Lung (tissue), 12 donors: Measurements from ENCODE around the gene ATG10. TPM values are rescaled to one million over a fixed set of nuclear protein-coding genes. Genes with fewer than 3 reads are reported as not detected.

Source experiments
- ATAC-seq: fragments of 200-7000 bp; cut with Tn5 transposase; one replicate; pipeline ENCODE4 v1.9.1; 2020; ENCODE audit warnings: moderate number of reproducible peaks; ENCODE audit not compliant: insufficient read depth, low FRiP score
- DNase-seq, 3 donors: peaks; one replicate each; pipeline ENCODE4 v3.0.0-alpha.2; 2013 to 2017
- H3K27ac ChIP-seq, 2 donors: one replicate each; pipeline ENCODE4 v1.5.1; 2013; ENCODE audit warnings: mild to moderate bottlenecking in 2 of 2, moderate library complexity in 2 of 2, control low read depth in 1 of 2, inconsistent platforms in 1 of 2, low read depth in 1 of 2, low read length in 1 of 2
- H3K27me3 ChIP-seq, 3 donors: one replicate each; pipeline ENCODE4 v1.5.1; 2013; ENCODE audit warnings: low read length in 2 of 3; ENCODE audit not compliant: control insufficient read depth in 3 of 3, insufficient read depth in 3 of 3
- H3K36me3 ChIP-seq, 4 donors: one replicate each; pipeline ENCODE4 v1.5.1; 2013; ENCODE audit warnings: low read length in 4 of 4, mild to moderate bottlenecking in 1 of 4, moderate library complexity in 1 of 4; ENCODE audit not compliant: control insufficient read depth in 4 of 4, insufficient read depth in 4 of 4
- H3K4me1 ChIP-seq, 5 donors: one replicate each; pipeline ENCODE4 v1.5.1; 2013; ENCODE audit warnings: low read length in 5 of 5, mild to moderate bottlenecking in 2 of 5, moderate library complexity in 1 of 5; ENCODE audit not compliant: control insufficient read depth in 5 of 5, insufficient read depth in 5 of 5
- H3K4me3 ChIP-seq: one replicate; pipeline ENCODE4 v1.5.1; 2013; ENCODE audit warnings: mild to moderate bottlenecking, control low read depth, moderate library complexity
- H3K9ac ChIP-seq, 2 donors: one replicate each; pipeline ENCODE4 v1.5.1; 2013; ENCODE audit warnings: low read length in 2 of 2, control low read depth in 1 of 2; ENCODE audit not compliant: insufficient read depth in 1 of 2
- H3K9me3 ChIP-seq, 4 donors: one replicate each; pipeline ENCODE4 v1.5.1; 2013; ENCODE audit warnings: low read length in 3 of 4, mild to moderate bottlenecking in 1 of 4, moderate library complexity in 1 of 4; ENCODE audit not compliant: control insufficient read depth in 4 of 4, insufficient read depth in 3 of 4
- CTCF ChIP-seq: IDR thresholded peaks from 2 replicates; pipeline ENCODE4 v1.5.1; 2012; ENCODE audit warnings: mild to moderate bottlenecking; ENCODE audit errors: control extremely low read depth, extremely low read depth
- WGBS, 2 donors: extraction: QIAGEN DNeasy Blood & Tissue Kit; methylation state at CpG; one replicate each; pipeline ENCODE4 v1.1.7; 2013; 5-methylcytosine and 5-hydroxymethylcytosine counted together
- polyA plus RNA-seq, 2 donors: library from polyadenylated mRNA; stranded (reverse); fragments of 200-250 nt; gene quantifications; one replicate each; pipeline ENCODE4 v1.2.1, GENCODE V29; 2013
- total RNA-seq, 2 donors: library from RNA; depleted of rRNA in 1 of 2; stranded (reverse); fragments of >200 nt in 1 of 2; gene quantifications; one replicate each; pipeline ENCODE4 v1.2.1, GENCODE V29; 2014 to 2021
- donor health status: control.
- donor health status: control.
- donor health status: Bipolar disorder and iron deficiency.
- donor health status: healthy.
- donor health status: DM: yes; HTN: yes; CAD: no.

The ATG10 gene
- total and polyA plus RNA-seq, 4 donors: 4.6 to 10.2 (median 5.8) TPM

DNA sequence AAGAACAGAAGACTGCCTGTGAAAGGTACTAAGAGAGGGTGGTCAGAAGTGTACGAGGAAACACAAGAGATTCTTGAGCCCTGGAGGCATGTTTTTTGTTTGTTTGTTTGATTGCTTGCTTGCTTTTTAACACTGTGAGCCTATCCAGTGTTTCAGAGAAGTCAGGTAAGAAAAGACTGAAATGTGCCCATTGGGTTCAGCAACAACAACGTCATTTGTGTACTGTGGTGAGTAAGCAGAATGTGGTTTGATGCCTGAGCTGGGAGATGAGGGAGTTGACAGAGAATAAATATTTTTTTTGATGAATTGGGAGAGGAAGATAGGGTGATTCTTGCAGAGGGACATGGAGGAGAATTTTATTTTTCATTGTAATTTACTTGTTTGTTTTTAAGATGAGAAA, 233.2 kb downstream of the ATG10 start:
- H3K4me3 ChIP-seq: no peak overlapping the region
- ATAC-seq: no peak
- WGBS, 2 donors: 83 to 90% methylated on average over 2 of the region's 2 CpGs
- H3K9me3 ChIP-seq: no peaks in the 10 kb centered on the region
- no peak overlapping the region for H3K27ac ChIP-seq
- no peaks in the 10 kb centered on the region for H3K27me3 ChIP-seq
- no peaks in the 10 kb centered on the region for H3K36me3 ChIP-seq
- TF ChIP-seq CTCF: no peak
- no peak for DNase-seq
- H3K4me1 ChIP-seq: peaks cover 0 to 5% (median 0%) of the 10 kb centered on the region in 5 donors
- no peak overlapping the region for H3K9ac ChIP-seq

DNA sequence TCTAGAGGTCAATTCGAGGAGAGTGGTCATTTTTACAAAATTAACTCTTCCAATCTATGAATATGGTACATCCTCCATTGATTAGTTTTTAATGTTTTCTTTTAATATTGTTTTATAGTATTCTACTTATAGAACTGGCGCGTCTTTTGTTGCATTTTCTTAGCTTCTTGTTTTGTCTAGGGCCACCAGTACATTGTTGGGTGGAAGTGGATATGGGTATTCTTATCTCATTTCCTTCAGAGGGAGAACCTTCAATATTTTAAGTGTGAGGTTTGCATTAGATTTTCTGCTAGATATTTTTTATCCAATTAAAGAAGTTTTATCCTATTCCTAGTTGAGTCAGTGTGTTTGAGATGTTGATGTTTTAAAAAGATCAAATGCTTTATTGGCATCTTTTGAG, 236.5 kb downstream of the ATG10 start:
- H3K27me3 ChIP-seq: no peaks in the 10 kb centered on the region
- 83 to 92% methylated on average over 3 of the region's 3 CpGs for WGBS, 2 donors
- no peak for TF ChIP-seq CTCF

GRCh38 chr5:82211855-82212572, 240.2 kb downstream of the ATG10 start:
- ATAC-seq: no peak
- Histone ChIP-seq H3K9ac (no peak overlapping the region), H3K27me3 (no peaks in the 10 kb centered on the region), H3K27ac (no peak overlapping the region), H3K4me1 (no peaks in the 10 kb centered on the region), H3K4me3 (no peak overlapping the region), H3K36me3 (no peaks in the 10 kb centered on the region), H3K9me3 (no peaks in the 10 kb centered on the region)
- no peak for TF ChIP-seq CTCF
- WGBS, 2 donors: 55 to 69% methylated on average over 1 of the region's 1 CpG
- no peak for DNase-seq

More for the DNA sequence above, 236.5 kb downstream of the ATG10 start:
- Histone ChIP-seq H3K4me1 (peaks cover 0 to 5% (median 0%) of the 10 kb centered on the region in 5 donors), H3K9me3 (no peaks in the 10 kb centered on the region), H3K36me3 (no peaks in the 10 kb centered on the region), H3K27ac (no peak overlapping the region), H3K4me3 (no peak overlapping the region), H3K9ac (no peak overlapping the region)
- DNase-seq: no peak
- ATAC-seq: no peak

GRCh38 chr5:82217917-82218316, 246.1 kb downstream of the ATG10 start:
- WGBS, 2 donors: 68 to 77% methylated on average over 1 of the region's 1 CpG
- no peak for TF ChIP-seq CTCF
- Histone ChIP-seq H3K9me3 (no peaks in the 10 kb centered on the region), H3K9ac (no peak overlapping the region), H3K36me3 (no peaks in the 10 kb centered on the region), H3K4me3 (no peak overlapping the region), H3K27ac (no peak overlapping the region), H3K27me3 (no peaks in the 10 kb centered on the region), H3K4me1 (peaks cover 0 to 7% (median 0%) of the 10 kb centered on the region in 5 donors)
- ATAC-seq: no peak
- DNase-seq: no peak
